WERI-Rb-1 (cell line): Measurements from ENCODE around the gene PPM1B.
"Not testable (repeated sequence)": the region's sequence is repeated elsewhere in the genome, so short reads cannot be mapped to it uniquely, and the experiment has no call there.

Experiments used
- DNase-seq: peaks from one replicate; pipeline ENCODE4 v3.0.0-alpha.2; 2020
- H3K27ac ChIP-seq: fragments of 250-450 bp; sonication (Bioruptor Pico); 2 replicates; pipeline ENCODE4 v1.5.1; 2020; ENCODE audit warnings: mild to moderate bottlenecking, moderate library complexity
- H3K27me3 ChIP-seq: fragments of 250-450 bp; sonication (Bioruptor Pico); 2 replicates; pipeline ENCODE4 v1.5.1; 2021; ENCODE audit warnings: mild to moderate bottlenecking, low read depth, moderate library complexity; ENCODE audit not compliant: insufficient read depth, severe bottlenecking
- H3K36me3 ChIP-seq: fragments of 250-450 bp; sonication (Bioruptor Pico); 2 replicates; pipeline ENCODE4 v1.5.1; 2020; ENCODE audit warnings: mild to moderate bottlenecking, moderate library complexity
- H3K4me3 ChIP-seq: 2 replicates; pipeline ENCODE4 v1.5.1; 2011; ENCODE audit warnings: low read depth, mild to moderate bottlenecking, control low read depth, low read length
- H3K9me3 ChIP-seq: fragments of 250-450 bp; sonication (Bioruptor Pico); 2 replicates; pipeline ENCODE4 v1.5.1; 2021; ENCODE audit warnings: mild to moderate bottlenecking, moderate library complexity; ENCODE audit not compliant: severe bottlenecking
- TF ChIP-seq, protein P1 (sequence below): IDR thresholded peaks from 2 replicates; pipeline ENCODE4 v1.5.1; 2011; ENCODE audit warnings: low read depth, mild to moderate bottlenecking, control low read depth, inconsistent platforms, low read length

Gene PPM1B

GRCh38 chr2:44254023-44254422 lies 85.3 kb downstream of the PPM1B start:
- no peak overlapping the region for H3K4me3 ChIP-seq
- TF ChIP-seq, protein P1, sequence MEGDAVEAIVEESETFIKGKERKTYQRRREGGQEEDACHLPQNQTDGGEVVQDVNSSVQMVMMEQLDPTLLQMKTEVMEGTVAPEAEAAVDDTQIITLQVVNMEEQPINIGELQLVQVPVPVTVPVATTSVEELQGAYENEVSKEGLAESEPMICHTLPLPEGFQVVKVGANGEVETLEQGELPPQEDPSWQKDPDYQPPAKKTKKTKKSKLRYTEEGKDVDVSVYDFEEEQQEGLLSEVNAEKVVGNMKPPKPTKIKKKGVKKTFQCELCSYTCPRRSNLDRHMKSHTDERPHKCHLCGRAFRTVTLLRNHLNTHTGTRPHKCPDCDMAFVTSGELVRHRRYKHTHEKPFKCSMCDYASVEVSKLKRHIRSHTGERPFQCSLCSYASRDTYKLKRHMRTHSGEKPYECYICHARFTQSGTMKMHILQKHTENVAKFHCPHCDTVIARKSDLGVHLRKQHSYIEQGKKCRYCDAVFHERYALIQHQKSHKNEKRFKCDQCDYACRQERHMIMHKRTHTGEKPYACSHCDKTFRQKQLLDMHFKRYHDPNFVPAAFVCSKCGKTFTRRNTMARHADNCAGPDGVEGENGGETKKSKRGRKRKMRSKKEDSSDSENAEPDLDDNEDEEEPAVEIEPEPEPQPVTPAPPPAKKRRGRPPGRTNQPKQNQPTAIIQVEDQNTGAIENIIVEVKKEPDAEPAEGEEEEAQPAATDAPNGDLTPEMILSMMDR, result no peak

GRCh38 chr2:44255704-44256103 lies 87.0 kb downstream of the PPM1B start:
- H3K9me3 ChIP-seq, H3K27me3 ChIP-seq, H3K27ac ChIP-seq, H3K36me3 ChIP-seq, DNase-seq, H3K4me3 ChIP-seq: not testable (repeated sequence)

More at GRCh38 chr2:44254023-44254422, 85.3 kb downstream of the PPM1B start:
- H3K36me3 ChIP-seq, result no peaks in the 10 kb centered on the region
- no peak overlapping the region for H3K27ac ChIP-seq
- no peak for DNase-seq
- no peaks in the 10 kb centered on the region for H3K27me3 ChIP-seq
- H3K9me3 ChIP-seq, result peaks cover 7% of the 10 kb centered on the region

- not testable (repeated sequence) for H3K4me3 ChIP-seq, H3K36me3 ChIP-seq, H3K27ac ChIP-seq, H3K27me3 ChIP-seq, H3K9me3 ChIP-seq, DNase-seq
Observed at GRCh38 chr2:44257802-44258201, 89.1 kb downstream of the PPM1B start.

- H3K4me3 ChIP-seq, result no peak overlapping the region
- H3K27ac ChIP-seq, result no peak overlapping the region
- TF ChIP-seq, protein P1, result no peak
- no peaks in the 10 kb centered on the region for H3K36me3 ChIP-seq
- DNase-seq, result no peak
- H3K27me3 ChIP-seq, result no peaks in the 10 kb centered on the region
- H3K9me3 ChIP-seq, result peaks cover 4% of the 10 kb centered on the region
Observed at GRCh38 chr2:44267269-44267795, 98.7 kb downstream of the PPM1B start.

GRCh38 chr2:44267796-44268648 lies 99.3 kb downstream of the PPM1B start:
- no peak for DNase-seq

DNA sequence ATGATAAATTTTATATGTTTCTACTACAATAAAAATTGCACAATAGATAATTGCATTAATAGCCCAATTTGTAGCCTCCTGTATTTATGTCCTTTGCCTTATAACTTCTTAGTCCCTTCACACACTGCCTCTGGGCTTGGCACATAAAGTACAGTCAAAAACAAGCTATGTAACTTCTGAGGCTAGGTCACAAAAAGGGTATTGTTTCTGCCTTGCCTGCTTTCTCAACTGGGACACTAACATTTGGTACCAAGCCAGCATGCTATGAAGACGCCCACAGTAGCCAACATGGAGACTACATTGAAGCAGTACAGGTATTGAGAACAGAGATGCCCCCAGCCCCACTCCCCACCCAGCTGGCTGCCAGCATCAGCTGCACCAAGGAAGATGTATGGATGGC lies 101.2 kb downstream of the PPM1B start:
- H3K36me3 ChIP-seq, result no peaks in the 10 kb centered on the region
- DNase-seq, result no peak
- TF ChIP-seq, protein P1, result no peak
- no peak overlapping the region for H3K4me3 ChIP-seq
- H3K27me3 ChIP-seq, result no peaks in the 10 kb centered on the region
- H3K27ac ChIP-seq, result no peak overlapping the region
- H3K9me3 ChIP-seq, result peaks cover 6% of the 10 kb centered on the region

More at GRCh38 chr2:44267796-44268648, 99.3 kb downstream of the PPM1B start:
- H3K4me3 ChIP-seq, result no peak overlapping the region
- H3K9me3 ChIP-seq, result peaks cover 6% of the 10 kb centered on the region
- TF ChIP-seq, protein P1, result no peak
- no peak overlapping the region for H3K27ac ChIP-seq
- no peaks in the 10 kb centered on the region for H3K27me3 ChIP-seq
- H3K36me3 ChIP-seq, result no peaks in the 10 kb centered on the region

GRCh38 chr2:44271296-44271695 lies 102.6 kb downstream of the PPM1B start:
- Histone ChIP-seq H3K27ac (no peak overlapping the region), H3K27me3 (no peaks in the 10 kb centered on the region), H3K9me3 (peaks cover 6% of the 10 kb centered on the region), H3K36me3 (no peaks in the 10 kb centered on the region), H3K4me3 (no peak overlapping the region)
- DNase-seq, result no peak
- TF ChIP-seq, protein P1, result no peak
